K562 (cell line): ENCODE data around the gene PALLD. TPM values are rescaled to one million over a fixed set of nuclear protein-coding genes. Genes with fewer than 3 reads are reported as not detected.

Source experiments
- ATAC-seq: fragments of 200-7000 bp; cut with Tn5 transposase; 3 replicates; pipeline ENCODE4 v1.9.1; 2020; ENCODE audit warnings: moderate library complexity
- BruUV-seq: library from RNA; stranded (reverse); fragments of 400-500 nt; replicated peaks from 2 replicates; lab custom pipeline; 2021; lab: Mats Ljungman, UMichigan
- CTCF ChIA-PET: fragments of 300-600 bp; formaldehyde crosslinking; extraction: SDS; loops from one replicate; lab custom pipeline; 2021; ENCODE audit warnings: low intra/inter-chr PET ratio; lab: Yijun Ruan, JAX
- POLR2A ChIA-PET: fragments of 300-600, 350-650 bp; sonication (Branson Sonifier 250); formaldehyde crosslinking; extraction: SDS; loops from one replicate; lab custom pipeline; 2021; ENCODE audit warnings: antibody characterized with exemption, inconsistent platforms; lab: Yijun Ruan, JAX
- DNase-seq, 4 experiments: peaks; one replicate each; pipeline versions ENCODE4 v3.0.0 to v3.0.0-alpha.2; 2011 to 2018; ENCODE audit warnings: low spot score in 3 of 4, mixed read lengths in 3 of 4; ENCODE audit errors: extremely low read depth in 1 of 4
- FAIRE-seq: peaks from 2 replicates; lab custom pipeline; 2011; peaks lifted over from hg19 to GRCh38; lab: Jason Lieb, UNC
- H2AFZ ChIP-seq: 2 replicates; pipeline ENCODE4 v1.6.0; 2011; ENCODE audit warnings: low read depth, low read length, control low read depth, inconsistent platforms
- H3K27ac ChIP-seq: fragments of 200-600 bp; 3 replicates; pipeline ENCODE4 v1.8.0; 2011; ENCODE audit warnings: low read depth, mild to moderate bottlenecking, control low read depth, inconsistent platforms, low read length, moderate library complexity, mixed read lengths; ENCODE audit errors: extremely low read depth
- H3K27me3 ChIP-seq, 2 experiments: fragments of 300-600 bp in 1 of 2; 2 replicates in 1 of 2; 3 replicates in 1 of 2; pipeline versions ENCODE4 v1.6.0 to v1.8.0; 2011; ENCODE audit warnings: inconsistent platforms in 2 of 2, low read length in 2 of 2, mild to moderate bottlenecking in 1 of 2, mixed read lengths in 1 of 2, moderate library complexity in 1 of 2; ENCODE audit not compliant: control insufficient read depth in 2 of 2, insufficient read depth in 2 of 2
- H3K36me3 ChIP-seq: fragments of 300-600 bp; 3 replicates; pipeline ENCODE4 v1.8.0; 2011; ENCODE audit warnings: mild to moderate bottlenecking, low read length, inconsistent platforms; ENCODE audit not compliant: control insufficient read depth, insufficient read depth
- H3K4me1 ChIP-seq, 2 experiments: fragments of 200-600 bp in 1 of 2; replicated peaks in 1 of 2; 2 replicates in 1 of 2; 3 replicates in 1 of 2; pipeline versions ENCODE4 v1.5.1 to v1.8.0; 2011; ENCODE audit warnings: inconsistent platforms in 2 of 2, low read length in 2 of 2, mild to moderate bottlenecking in 1 of 2, mixed read lengths in 1 of 2, moderate library complexity in 1 of 2; ENCODE audit not compliant: control insufficient read depth in 2 of 2, insufficient read depth in 2 of 2
- H3K4me2 ChIP-seq: 2 replicates; pipeline ENCODE4 v1.6.1; 2011; ENCODE audit warnings: low read length, control low read depth, inconsistent platforms, mixed read lengths; ENCODE audit not compliant: insufficient read depth
- H3K4me3 ChIP-seq: fragments of 200-600 bp; sonication (generic), shearing (Covaris generic); 2 replicates; pipeline ENCODE4 v1.5.1; 2016; ENCODE audit warnings: control low read depth, inconsistent platforms
- H3K79me2 ChIP-seq: fragments of 200-600 bp; 3 replicates; pipeline ENCODE4 v1.8.0; 2011; ENCODE audit warnings: low read length, inconsistent platforms; ENCODE audit not compliant: control insufficient read depth, insufficient read depth
- H3K9ac ChIP-seq, 2 experiments: 2 replicates each; pipeline versions ENCODE4 v1.6.0 to v1.6.1; 2011; ENCODE audit warnings: low read depth in 2 of 2, low read length in 2 of 2, control low read depth in 1 of 2, inconsistent platforms in 1 of 2, mild to moderate bottlenecking in 1 of 2, mixed read lengths in 1 of 2; ENCODE audit not compliant: insufficient read depth in 1 of 2
- H3K9me1 ChIP-seq: one replicate; pipeline ENCODE4 v1.6.0; 2011; ENCODE audit warnings: inconsistent platforms, mild to moderate bottlenecking, low read length, moderate library complexity; ENCODE audit not compliant: control insufficient read depth, insufficient read depth
- H3K9me3 ChIP-seq: replicated peaks from 2 replicates; pipeline ENCODE4 v1.5.1; 2011; ENCODE audit warnings: low read depth, low read length, inconsistent platforms; ENCODE audit not compliant: control insufficient read depth, insufficient read depth
- H4K20me1 ChIP-seq: replicated peaks from 2 replicates; pipeline ENCODE4 v1.6.1; 2011; ENCODE audit warnings: low read length, inconsistent platforms, mixed read lengths; ENCODE audit not compliant: control insufficient read depth, insufficient read depth
- POU5F1 ChIP-seq: fragments of 150-350 bp; IDR thresholded peaks from 2 replicates; pipeline ENCODE4 v1.6.1; 2014; ENCODE audit warnings: borderline replicate concordance, low read length, low read depth, mild to moderate bottlenecking; ENCODE audit not compliant: partially characterized antibody
- ZNF584 ChIP-seq: fragments of 200-800 bp; sonication (Bioruptor generic); IDR thresholded peaks from 2 replicates; pipeline ENCODE4 v1.6.1; 2016; ENCODE audit warnings: low read depth, mild to moderate bottlenecking, missing genetic modification characterization, missing compliant biosample characterization
- whole genome bisulfite sequencing: fragments of 100-300 bp; shearing (Covaris generic); methylation state at CpG from one replicate; pipeline ENCODE4 v1.1.6; 2016; ENCODE audit warnings: low coverage, mixed read lengths; ENCODE audit not compliant: insufficient coverage; ENCODE audit errors: missing lambda C conversion rate; 5-methylcytosine and 5-hydroxymethylcytosine counted together
- in situ Hi-C: fragments of 300-500 bp; cut with MboI; formaldehyde crosslinking; loops from 4 replicates; pipeline ENCODE4 v1.15.0; 2018; ENCODE audit warnings: inconsistent platforms, mixed read lengths
- intact Hi-C: fragments of 100-400 bp; cut with micrococcal nuclease; formaldehyde crosslinking; loops from 2 replicates; pipeline ENCODE4 v1.14.2; 2022
- polyA plus RNA-seq, 8 experiments: library from polyadenylated mRNA; depleted of rRNA in 4 of 8; stranded (reverse) in 5 of 8; unstranded in 3 of 8; fragments of >200 nt; fragmentation: Nextera tagmentation in 2 of 8; fragmentation: Illumina TruSeq in 1 of 8; extraction: Ambion mirVana in 2 of 8; extraction: Trizol in 1 of 8; gene quantifications; 2 replicates each; pipeline versions ENCODE4 v1.2.1 to v1.2.3, GENCODE V29; 2011 to 2014; ENCODE audit warnings: inconsistent platforms in 1 of 8, missing spikeins in 1 of 8
- total RNA-seq, 7 experiments: library from RNA; depleted of rRNA in 6 of 7; stranded (reverse); fragments of >200 nt in 6 of 7; fragmentation: Illumina TruSeq in 2 of 7; extraction: Trizol in 2 of 7; gene quantifications; 2 replicates each; pipeline versions ENCODE4 v1.2.1 to v1.2.3, GENCODE V29; 2011 to 2021; ENCODE audit warnings: low replicate concordance in 1 of 7
- TF ChIP-seq, protein P1 (sequence below): fragments of 450-650 bp; conservative IDR thresholded peaks from 2 replicates; pipeline ENCODE4 v1.6.1; 2016; ENCODE audit warnings: missing genetic modification characterization, low read depth, mild to moderate bottlenecking, missing compliant biosample characterization, moderate library complexity
- TF ChIP-seq, protein P2 (sequence below): fragments of 450-650 bp; IDR thresholded peaks from one replicate; pipeline ENCODE4 v1.6.1; 2018; ENCODE audit warnings: mild to moderate bottlenecking, moderate library complexity; ENCODE audit not compliant: partially characterized antibody

Gene PALLD
- total and polyA plus RNA-seq, 9 of the 15 experiments (the other 6 are each of a cell fraction or from before 2014, with no cell fraction given) = 0.01 to 0.35 (median 0.06) TPM; not detected in 3

DNA sequence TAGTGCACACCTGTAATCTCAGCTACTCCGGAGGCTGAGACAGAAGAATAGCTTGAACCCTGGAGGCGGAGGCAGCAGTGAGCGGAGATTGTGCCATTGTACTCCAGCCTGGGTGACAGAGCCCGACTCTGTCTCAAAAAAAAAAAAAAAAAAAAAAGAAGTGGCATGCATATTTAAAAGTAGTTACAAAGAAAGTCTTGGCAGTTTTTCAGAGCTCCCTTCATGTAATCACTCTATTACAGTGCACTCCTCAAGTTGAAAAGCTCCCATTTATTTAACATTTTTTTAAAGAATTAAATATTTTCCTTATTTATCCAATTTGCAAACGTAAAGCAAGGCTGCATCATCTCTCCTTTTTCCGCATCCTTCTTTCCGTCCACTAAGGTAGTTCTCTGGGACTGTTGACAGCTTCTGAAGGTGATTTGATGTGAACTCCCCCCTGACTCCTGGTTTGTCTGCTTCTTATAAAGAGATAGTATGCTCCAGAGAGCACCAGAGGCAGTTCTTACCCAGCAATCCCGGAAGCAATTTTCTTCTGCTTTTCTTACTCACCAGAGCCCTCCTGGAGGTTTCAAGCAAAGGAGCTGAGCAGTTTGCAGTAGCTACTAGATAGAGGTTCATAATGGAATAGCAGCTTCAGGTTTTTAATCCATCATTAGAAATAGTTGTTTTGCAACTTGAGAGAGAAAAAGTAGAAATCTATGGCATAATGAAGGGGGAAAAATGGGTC lies 151.0 kb downstream of the PALLD start:
- Histone ChIP-seq H4K20me1 (no peaks in the 10 kb centered on the region), H3K9me3 (no peaks in the 10 kb centered on the region), H3K36me3 (no peaks in the 10 kb centered on the region), H3K79me2 (no peaks in the 10 kb centered on the region), H3K4me3 (no peak overlapping the region), H3K27ac (no peak overlapping the region), H3K27me3 (peaks cover 1 to 3% of the 10 kb centered on the region in 2 experiments; a peak in 3 of 5 replicates), H3K4me2 (no peak overlapping the region), H3K9me1 (no peaks in the 10 kb centered on the region), H3K9ac (no peak overlapping the region), H2AFZ (no peak overlapping the region), H3K4me1 (no peaks in the 10 kb centered on the region)
- ATAC-seq (no peak), FAIRE-seq (no peak), DNase-seq (no peak)
- BruUV-seq = no TSS peak
- POLR2A ChIA-PET = interaction anchor here (0.6 kb wide), 1 partner anchor 12 kb away, joined by 3 read pairs; no protein-coding TSS in a partner anchor
- CTCF ChIA-PET = no interaction called here
- intact Hi-C loops = no loop called here
- TF ChIP-seq, protein P1, sequence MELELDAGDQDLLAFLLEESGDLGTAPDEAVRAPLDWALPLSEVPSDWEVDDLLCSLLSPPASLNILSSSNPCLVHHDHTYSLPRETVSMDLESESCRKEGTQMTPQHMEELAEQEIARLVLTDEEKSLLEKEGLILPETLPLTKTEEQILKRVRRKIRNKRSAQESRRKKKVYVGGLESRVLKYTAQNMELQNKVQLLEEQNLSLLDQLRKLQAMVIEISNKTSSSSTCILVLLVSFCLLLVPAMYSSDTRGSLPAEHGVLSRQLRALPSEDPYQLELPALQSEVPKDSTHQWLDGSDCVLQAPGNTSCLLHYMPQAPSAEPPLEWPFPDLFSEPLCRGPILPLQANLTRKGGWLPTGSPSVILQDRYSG (tag) = no peak
- in situ Hi-C loops = no loop called here
- WGBS = 1% methylated on average over 7 of the region's 8 CpGs

DNA sequence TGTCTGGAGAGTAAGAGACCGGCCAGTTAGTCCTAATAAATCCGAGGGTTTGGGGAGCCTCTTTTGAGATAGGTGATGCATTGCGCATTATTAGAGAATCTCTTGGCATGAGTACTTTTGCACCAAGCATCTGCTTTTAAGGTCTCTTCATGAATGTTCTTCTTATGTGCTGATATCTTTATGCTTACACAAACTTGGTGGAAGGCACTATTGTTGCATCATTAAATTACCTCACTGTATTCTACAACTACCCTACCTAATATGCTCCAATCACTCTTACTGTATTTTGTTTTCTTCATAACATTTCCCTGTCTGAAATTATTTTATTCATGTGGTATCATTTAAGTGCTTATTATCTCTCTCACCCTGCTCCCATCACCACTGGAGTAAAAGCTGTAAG lies 151.6 kb downstream of the PALLD start:
- Histone ChIP-seq H3K9me1 (no peaks in the 10 kb centered on the region), H3K9me3 (no peaks in the 10 kb centered on the region), H4K20me1 (no peaks in the 10 kb centered on the region), H2AFZ (no peak overlapping the region)
- POLR2A ChIA-PET = no interaction called here
- 0% methylated on average over 3 of the region's 3 CpGs for WGBS
- TF ChIP-seq POU5F1 = no peak
- TF ChIP-seq ZNF584 (CRISPR knock-in tag) = no peak
- TF ChIP-seq, protein P2, sequence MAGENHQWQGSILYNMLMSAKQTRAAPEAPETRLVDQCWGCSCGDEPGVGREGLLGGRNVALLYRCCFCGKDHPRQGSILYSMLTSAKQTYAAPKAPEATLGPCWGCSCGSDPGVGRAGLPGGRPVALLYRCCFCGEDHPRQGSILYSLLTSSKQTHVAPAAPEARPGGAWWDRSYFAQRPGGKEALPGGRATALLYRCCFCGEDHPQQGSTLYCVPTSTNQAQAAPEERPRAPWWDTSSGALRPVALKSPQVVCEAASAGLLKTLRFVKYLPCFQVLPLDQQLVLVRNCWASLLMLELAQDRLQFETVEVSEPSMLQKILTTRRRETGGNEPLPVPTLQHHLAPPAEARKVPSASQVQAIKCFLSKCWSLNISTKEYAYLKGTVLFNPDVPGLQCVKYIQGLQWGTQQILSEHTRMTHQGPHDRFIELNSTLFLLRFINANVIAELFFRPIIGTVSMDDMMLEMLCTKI = no peak
- TF ChIP-seq, all 486 proteins: peak for 0
- ATAC-seq (no peak), FAIRE-seq (no peak), DNase-seq (no peak)
- Histone ChIP-seq H3K27ac (no peak overlapping the region), H3K4me2 (no peak overlapping the region), H3K36me3 (no peaks in the 10 kb centered on the region), H3K27me3 (peaks cover 0 to under 1% of the 10 kb centered on the region in 2 experiments; a peak in 2 of 5 replicates), H3K4me3 (no peak overlapping the region), H3K79me2 (no peaks in the 10 kb centered on the region), H3K4me1 (no peaks in the 10 kb centered on the region), H3K9ac (no peak overlapping the region)
- intact Hi-C loops = no loop called here
- BruUV-seq = no TSS peak
- in situ Hi-C loops = no loop called here
- CTCF ChIA-PET = no interaction called here
